Stimulated activated CD8-positive, alpha-beta memory T cell treated with anti-CD3 and anti-CD28 coated beads, Interleukin-15, amount 100 ng/mL, for 1 hour (primary cell): ENCODE measurements around the gene OPN1MW3.
"Not testable (repeated sequence)": the region's sequence is repeated elsewhere in the genome, so short reads cannot be mapped to it uniquely, and the experiment has no call there.

Source experiments
- DNase-seq: peaks from one replicate; pipeline ENCODE4 v3.0.0-alpha.2; 2020; ENCODE audit warnings: low read depth

Gene OPN1MW3

GRCh38 chrX:154257282-154257681, at the start of gene OPN1MW3:
Gene OPN1MW3, plus strand, starts transcription at chrX:154257582. Its CDS starts 38 bp downstream, at chrX:154257620.
- DNase-seq, result not testable (repeated sequence)

GRCh38 chrX:154209670-154210418, 47.5 kb upstream of the OPN1MW3 start:
- not testable (repeated sequence) for DNase-seq

GRCh38 chrX:154211057-154211456, 46.3 kb upstream of the OPN1MW3 start:
- DNase-seq, result not testable (repeated sequence)

GRCh38 chrX:154211499-154211898, 45.9 kb upstream of the OPN1MW3 start:
- DNase-seq, result not testable (repeated sequence)

GRCh38 chrX:154219456-154219855, 37.9 kb upstream of the OPN1MW3 start, which contains the start of gene OPN1MW2:
Gene OPN1MW2, plus strand, starts transcription at chrX:154219756. Its CDS starts 60 bp downstream, at chrX:154219816.
- DNase-seq, result not testable (repeated sequence)

GRCh38 chrX:154225292-154225691, 32.1 kb upstream of the OPN1MW3 start:
- DNase-seq, result not testable (repeated sequence)

GRCh38 chrX:154226706-154227105, 30.7 kb upstream of the OPN1MW3 start:
- not testable (repeated sequence) for DNase-seq

- DNase-seq, result not testable (repeated sequence)
Measured at GRCh38 chrX:154231443-154231842, 25.9 kb upstream of the OPN1MW3 start.

GRCh38 chrX:154233620-154234019, 23.8 kb upstream of the OPN1MW3 start:
- DNase-seq, result not testable (repeated sequence)

- not testable (repeated sequence) for DNase-seq
Measured at GRCh38 chrX:154238939-154239559, 18.3 kb upstream of the OPN1MW3 start.

- DNase-seq, result not testable (repeated sequence)
Measured at GRCh38 chrX:154239982-154240503, 17.3 kb upstream of the OPN1MW3 start.

- DNase-seq, result not testable (repeated sequence)
Measured at GRCh38 chrX:154247377-154248045, 9.9 kb upstream of the OPN1MW3 start.

- not testable (repeated sequence) for DNase-seq
Measured at GRCh38 chrX:154248076-154248475, 9.3 kb upstream of the OPN1MW3 start.

GRCh38 chrX:154258711-154259110, 1.3 kb downstream of the OPN1MW3 start:
- not testable (repeated sequence) for DNase-seq

- DNase-seq, result not testable (repeated sequence)
Measured at GRCh38 chrX:154263072-154263471, 5.7 kb downstream of the OPN1MW3 start.

- not testable (repeated sequence) for DNase-seq
Measured at GRCh38 chrX:154269245-154269644, 11.9 kb downstream of the OPN1MW3 start.

- not testable (repeated sequence) for DNase-seq
Measured at GRCh38 chrX:154284489-154285338, 27.3 kb downstream of the OPN1MW3 start.

GRCh38 chrX:154286406-154286805, 29.0 kb downstream of the OPN1MW3 start:
- not testable (repeated sequence) for DNase-seq

GRCh38 chrX:154294791-154295574, 37.6 kb downstream of the OPN1MW3 start, which contains the start of gene TEX28:
Gene TEX28, minus strand, starts transcription at chrX:154295124. Its CDS starts 3,007 bp downstream, at chrX:154292117.
- DNase-seq, result no peak

- DNase-seq, result no peak
Measured at GRCh38 chrX:154295664-154296310, 38.4 kb downstream of the OPN1MW3 start, which contains the start of gene TKTL1. Gene TKTL1, plus strand, starts transcription at chrX:154295795. Its CDS starts 65 bp downstream, at chrX:154295860.
